Measurements from ENCODE around the gene ALKBH6. TPM values are rescaled to one million over a fixed set of nuclear protein-coding genes. Genes with fewer than 3 reads are reported as not detected.

ALKBH6 gene
- total and polyA plus RNA-seq, 4 donors: 13.3 to 30.1 (median 23.8) TPM

DNA sequence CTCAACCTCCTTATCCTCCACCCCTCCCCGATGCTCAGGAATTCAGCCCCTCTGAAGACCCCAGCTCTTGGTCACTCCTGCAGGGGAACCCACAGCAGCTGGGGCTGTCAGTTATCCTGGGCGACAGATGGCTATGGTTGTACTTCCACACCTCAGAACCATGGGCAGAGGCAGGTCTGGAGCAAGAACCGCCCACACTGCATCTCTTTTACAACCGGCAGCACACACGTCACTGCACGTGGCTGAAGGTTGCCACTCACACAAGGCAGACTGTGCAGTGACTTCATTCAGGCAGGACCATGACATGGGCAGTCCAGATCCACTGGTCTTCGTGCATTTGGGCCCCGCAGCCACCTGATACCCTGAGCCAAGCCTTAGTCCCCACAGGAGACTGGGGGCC lies 40.5 kb downstream of the ALKBH6 start:
- no peak for DNase-seq
- Histone ChIP-seq H3K9me3 (ENCODE audit: control insufficient read depth in 4 of 4, insufficient read depth in 3 of 4, low read length in 3 of 4) (peaks cover 0 to 2% (median 0%) of the 10 kb centered on the region in 4 donors), H3K4me3 (no peak overlapping the region), H3K9ac (ENCODE audit: insufficient read depth in 1 of 2, low read length in 2 of 2) (no peak overlapping the region), H3K4me1 (ENCODE audit: control insufficient read depth in 5 of 5, insufficient read depth in 5 of 5, low read length in 5 of 5) (no peaks in the 10 kb centered on the region), H3K27me3 (ENCODE audit: control insufficient read depth in 3 of 3, insufficient read depth in 3 of 3, low read length in 2 of 3) (peaks cover 0 to 2% (median 0%) of the 10 kb centered on the region in 3 donors), H3K27ac (ENCODE audit: low read depth in 1 of 2, low read length in 1 of 2) (no peak overlapping the region), H3K36me3 (ENCODE audit: control insufficient read depth in 4 of 4, insufficient read depth in 4 of 4, low read length in 4 of 4) (no peaks in the 10 kb centered on the region)
- 38% methylated on average over 8 of the region's 8 CpGs for WGBS, 2 donors
- TF ChIP-seq CTCF (IDR thresholded peaks at IDR 0.05; ENCODE audit: control extremely low read depth, extremely low read depth): no peak
- ATAC-seq (ENCODE audit: insufficient read depth, low FRiP score): no peak

DNA sequence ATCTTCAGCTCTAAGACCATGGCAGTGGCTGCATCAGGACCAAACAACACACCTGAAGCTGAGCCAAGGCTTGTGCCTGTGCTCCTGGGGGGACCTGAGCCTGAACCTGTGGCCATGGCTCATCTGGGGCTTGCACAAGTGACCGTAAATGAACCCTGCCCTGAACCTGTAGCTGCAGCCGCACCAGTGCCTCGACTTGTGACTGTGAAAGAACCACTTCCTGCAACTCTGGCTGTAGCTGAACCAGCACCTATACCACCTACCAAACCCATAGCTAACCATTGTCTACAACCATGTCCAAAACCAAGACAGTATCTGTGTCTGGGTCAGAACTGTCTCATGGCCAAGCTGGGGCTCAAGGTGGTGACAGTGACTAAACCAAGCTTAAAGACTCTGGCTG lies 47.2 kb downstream of the ALKBH6 start:
- no peak overlapping the region for H3K9ac ChIP-seq (ENCODE audit: insufficient read depth in 1 of 2, low read length in 2 of 2)
- H3K9me3 ChIP-seq (ENCODE audit: control insufficient read depth in 4 of 4, insufficient read depth in 3 of 4, low read length in 3 of 4): peaks cover 0 to 2% (median 0%) of the 10 kb centered on the region in 4 donors
- no peaks in the 10 kb centered on the region for H3K4me1 ChIP-seq (ENCODE audit: control insufficient read depth in 5 of 5, insufficient read depth in 5 of 5, low read length in 5 of 5)
- ATAC-seq (ENCODE audit: insufficient read depth, low FRiP score): no peak
- WGBS, 2 donors: 76 to 87% methylated on average over 3 of the region's 3 CpGs
- DNase-seq: no peak
- no peak overlapping the region for H3K27ac ChIP-seq (ENCODE audit: low read depth in 1 of 2, low read length in 1 of 2)
- H3K36me3 ChIP-seq (ENCODE audit: control insufficient read depth in 4 of 4, insufficient read depth in 4 of 4, low read length in 4 of 4): no peaks in the 10 kb centered on the region
- no peak for TF ChIP-seq CTCF (IDR thresholded peaks at IDR 0.05; ENCODE audit: control extremely low read depth, extremely low read depth)
- no peak overlapping the region for H3K4me3 ChIP-seq
- H3K27me3 ChIP-seq (ENCODE audit: control insufficient read depth in 3 of 3, insufficient read depth in 3 of 3, low read length in 2 of 3): peaks cover 0 to 3% (median 0%) of the 10 kb centered on the region in 3 donors

GRCh38 chr19:35963514-35963913 lies 50.5 kb downstream of the ALKBH6 start:
- peaks cover 0 to 20% (median 13%) of the 10 kb centered on the region in 3 donors for H3K27me3 ChIP-seq (ENCODE audit: control insufficient read depth in 3 of 3, insufficient read depth in 3 of 3, low read length in 2 of 3)
- no peak overlapping the region for H3K27ac ChIP-seq (ENCODE audit: low read depth in 1 of 2, low read length in 1 of 2)
- ATAC-seq (ENCODE audit: insufficient read depth, low FRiP score): no peak
- H3K4me1 ChIP-seq (ENCODE audit: control insufficient read depth in 5 of 5, insufficient read depth in 5 of 5, low read length in 5 of 5): peaks cover 0 to 5% (median 0%) of the 10 kb centered on the region in 5 donors
- no peak for TF ChIP-seq CTCF (IDR thresholded peaks at IDR 0.05; ENCODE audit: control extremely low read depth, extremely low read depth)
- no peak overlapping the region for H3K4me3 ChIP-seq
- peaks cover 0 to 2% (median 0%) of the 10 kb centered on the region in 4 donors for H3K9me3 ChIP-seq (ENCODE audit: control insufficient read depth in 4 of 4, insufficient read depth in 3 of 4, low read length in 3 of 4)
- no peak overlapping the region for H3K9ac ChIP-seq (ENCODE audit: insufficient read depth in 1 of 2, low read length in 2 of 2)
- 5 to 10% methylated on average over 9 of the region's 9 CpGs for WGBS, 2 donors
- peak; percentile 73 to 83 (median 74) for DNase-seq
- H3K36me3 ChIP-seq (ENCODE audit: control insufficient read depth in 4 of 4, insufficient read depth in 4 of 4, low read length in 4 of 4): no peaks in the 10 kb centered on the region

GRCh38 chr19:35960432-35960972 lies 53.5 kb downstream of the ALKBH6 start:
- ATAC-seq (ENCODE audit: insufficient read depth, low FRiP score) (no peak), DNase-seq (no peak)
- peaks cover 0 to 31% (median 16%) of the 10 kb centered on the region in 3 donors for H3K27me3 ChIP-seq (ENCODE audit: control insufficient read depth in 3 of 3, insufficient read depth in 3 of 3, low read length in 2 of 3)
- H3K4me1 ChIP-seq (ENCODE audit: control insufficient read depth in 5 of 5, insufficient read depth in 5 of 5, low read length in 5 of 5): peaks cover 0 to 5% (median 0%) of the 10 kb centered on the region in 5 donors
- TF ChIP-seq CTCF (IDR thresholded peaks at IDR 0.05; ENCODE audit: control extremely low read depth, extremely low read depth): no peak
- no peaks in the 10 kb centered on the region for H3K36me3 ChIP-seq (ENCODE audit: control insufficient read depth in 4 of 4, insufficient read depth in 4 of 4, low read length in 4 of 4)
- H3K27ac ChIP-seq (ENCODE audit: low read depth in 1 of 2, low read length in 1 of 2): no peak overlapping the region
- 82 to 89% methylated on average over 7 of the region's 7 CpGs for WGBS, 2 donors
- peaks cover 0 to 2% (median 0%) of the 10 kb centered on the region in 4 donors for H3K9me3 ChIP-seq (ENCODE audit: control insufficient read depth in 4 of 4, insufficient read depth in 3 of 4, low read length in 3 of 4)
- no peak overlapping the region for H3K4me3 ChIP-seq
- H3K9ac ChIP-seq (ENCODE audit: insufficient read depth in 1 of 2, low read length in 2 of 2): no peak overlapping the region

Measured in lung (tissue), 12 donors.